Breast epithelium (tissue), 4 donors: Measurements from ENCODE around the gene SH3BP4. TPM values are rescaled to one million over a fixed set of nuclear protein-coding genes. Genes with fewer than 3 reads are reported as not detected.

Experiments used
- DNase-seq, 2 donors: peaks; one replicate each; pipeline ENCODE4 v3.0.0-alpha.2; 2019; ENCODE audit warnings: low spot score in 2 of 2
- H3K27ac ChIP-seq, 2 donors: fragments of 200-600 bp; sonication (generic) in 1 of 2; one replicate each; pipeline ENCODE4 v1.5.1; 2016 to 2019; ENCODE audit warnings: mild to moderate bottlenecking in 1 of 2
- H3K27me3 ChIP-seq, 2 donors: fragments of 200-600 bp; sonication (generic) in 1 of 2; one replicate each; pipeline versions ENCODE4 v1.5.1 to v1.6.0; 2017 to 2019; ENCODE audit warnings: control low read depth in 1 of 2, mild to moderate bottlenecking in 1 of 2
- H3K36me3 ChIP-seq: fragments of 200-600 bp; one replicate; pipeline ENCODE4 v1.5.1; 2019
- H3K4me1 ChIP-seq, 2 donors: fragments of 200-600 bp; sonication (generic); one replicate each; pipeline ENCODE4 v1.5.1; 2016 to 2019; ENCODE audit warnings: control low read depth in 1 of 2
- H3K4me3 ChIP-seq, 3 donors: fragments of 200-600 bp; sonication (generic); 1 replicate in 2 of 3; 2 replicates in 1 of 3; pipeline ENCODE4 v1.5.1; 2016 to 2019; ENCODE audit warnings: mild to moderate bottlenecking in 3 of 3, moderate library complexity in 2 of 3
- H3K9me3 ChIP-seq, 2 donors: fragments of 200-600 bp; sonication (generic) in 1 of 2; one replicate each; pipeline ENCODE4 v1.5.1; 2016 to 2019; ENCODE audit warnings: control low read depth in 1 of 2
- POLR2A ChIP-seq: fragments of 450-650 bp; IDR thresholded peaks from one replicate; pipeline ENCODE4 v1.6.1; 2016; ENCODE audit warnings: antibody characterized with exemption, mild to moderate bottlenecking, moderate library complexity
- POLR2AphosphoS5 ChIP-seq, 3 donors: sonication (generic); formaldehyde crosslinking; IDR thresholded peaks; one replicate each; pipeline ENCODE4 v1.6.1; 2017; ENCODE audit warnings: antibody characterized with exemption in 3 of 3
- intact Hi-C: fragments of 100-400 bp; cut with DNase I; formaldehyde crosslinking; loops from one replicate; pipeline ENCODE4 v1.15.1; 2023; ENCODE audit warnings: low total_unique reads
- total RNA-seq, 3 donors: library from RNA; depleted of rRNA; stranded (reverse); fragments of >200 nt; gene quantifications; one replicate each; pipeline ENCODE4 v1.1.0, GENCODE V29; 2016
- TF ChIP-seq, protein P1 (sequence below), 3 donors: fragments of 450-650 bp; IDR thresholded peaks; one replicate each; pipeline ENCODE4 v1.5.1; 2016 to 2017; ENCODE audit warnings: antibody characterized with exemption in 3 of 3, mild to moderate bottlenecking in 3 of 3, moderate library complexity in 3 of 3

Gene SH3BP4
- total RNA-seq, 3 donors from 2014 or later = 28.5 to 73.6 (median 44.2) TPM

DNA sequence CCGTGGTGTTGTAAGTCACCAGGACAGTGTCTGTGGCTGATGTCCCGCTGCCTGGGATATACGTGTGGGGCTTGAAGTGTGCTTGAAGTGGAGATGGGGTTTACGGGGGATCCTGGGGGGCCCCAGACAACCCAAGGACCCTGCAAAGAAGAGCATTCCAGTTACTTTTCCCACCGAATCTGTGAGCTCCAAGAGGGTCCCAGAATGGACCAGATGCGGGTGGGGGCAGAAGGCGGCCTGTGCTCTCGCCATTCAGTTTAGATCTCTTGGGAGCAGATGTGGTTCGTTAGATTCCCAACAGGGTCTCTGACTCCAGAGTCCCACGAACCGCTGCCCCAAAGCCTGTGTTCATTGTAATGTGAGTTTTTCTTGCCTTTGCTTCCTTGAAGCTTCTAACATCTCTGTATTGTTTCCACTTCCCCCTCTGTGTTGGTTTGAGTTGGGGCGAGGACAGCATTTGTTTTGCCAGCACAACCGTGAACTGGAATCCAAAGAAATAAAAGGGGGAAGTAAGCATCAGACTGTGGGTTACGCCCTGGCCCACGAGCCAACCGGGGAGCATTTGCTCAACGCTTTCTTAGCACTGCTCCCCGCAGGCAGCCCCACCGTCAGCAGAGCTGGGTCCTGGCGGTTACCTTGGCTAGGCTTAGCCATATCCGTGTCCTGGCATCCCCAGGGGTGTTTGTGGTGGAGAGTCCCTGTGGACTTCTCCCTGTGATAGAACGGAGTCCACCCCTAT, 92.1 kb downstream of the SH3BP4 start:
- no peak for DNase-seq
- Histone ChIP-seq H3K27ac (peak overlapping the region; percentile 42 to 77), H3K36me3 (peaks cover 9% of the 10 kb centered on the region), H3K4me3 (no peak overlapping the region), H3K4me1 (no peaks in the 10 kb centered on the region), H3K9me3 (no peaks in the 10 kb centered on the region), H3K27me3 (no peaks in the 10 kb centered on the region)
- TF ChIP-seq POLR2A (no peak), POLR2AphosphoS5 (IDR thresholded peaks at IDR 0.05) (peak in 1 of 3 donors; percentile 26)
- intact Hi-C loops = no loop called here

DNA sequence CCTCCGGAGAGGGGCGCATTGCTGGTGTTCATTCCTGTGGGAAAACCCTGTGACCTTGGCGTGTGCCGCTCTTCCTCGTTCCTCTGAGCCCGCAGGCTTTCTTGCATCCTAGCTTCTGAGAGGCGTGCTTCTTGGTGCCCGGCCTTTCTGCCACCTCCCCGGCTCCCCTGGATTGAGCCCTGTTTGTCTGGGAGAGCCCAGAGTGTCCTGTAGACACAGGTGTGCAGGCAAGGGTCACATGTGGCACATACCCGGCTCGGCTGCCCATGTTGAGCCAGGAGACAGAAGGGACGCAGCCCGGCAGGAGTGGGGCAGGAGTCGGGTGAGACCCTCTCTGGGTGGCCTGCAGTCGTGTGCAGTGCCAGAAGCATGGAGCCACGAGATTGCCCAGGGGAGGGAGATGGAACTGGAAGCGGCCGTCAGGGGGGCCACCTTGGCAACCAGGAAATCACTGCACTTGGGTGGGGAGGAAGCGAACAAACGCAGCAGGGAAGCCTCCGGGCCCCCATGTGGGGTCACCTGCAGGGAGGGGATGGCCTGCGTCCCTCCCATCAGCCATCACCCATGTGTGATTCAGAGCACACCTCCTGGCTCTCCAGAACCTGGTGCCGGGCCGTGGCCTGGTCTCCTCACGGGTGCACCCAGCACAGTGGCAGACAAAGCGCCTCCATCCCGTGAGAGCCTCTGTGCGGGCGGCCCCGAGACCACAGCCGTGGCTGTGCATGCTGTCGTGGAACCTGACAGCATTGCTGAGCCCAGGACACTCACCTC, 92.9 kb downstream of the SH3BP4 start:
- no peak for DNase-seq
- intact Hi-C loops = loop anchor here (5.0 kb wide), 1 partner anchor 157 kb away; no protein-coding TSS in a partner anchor

DNA sequence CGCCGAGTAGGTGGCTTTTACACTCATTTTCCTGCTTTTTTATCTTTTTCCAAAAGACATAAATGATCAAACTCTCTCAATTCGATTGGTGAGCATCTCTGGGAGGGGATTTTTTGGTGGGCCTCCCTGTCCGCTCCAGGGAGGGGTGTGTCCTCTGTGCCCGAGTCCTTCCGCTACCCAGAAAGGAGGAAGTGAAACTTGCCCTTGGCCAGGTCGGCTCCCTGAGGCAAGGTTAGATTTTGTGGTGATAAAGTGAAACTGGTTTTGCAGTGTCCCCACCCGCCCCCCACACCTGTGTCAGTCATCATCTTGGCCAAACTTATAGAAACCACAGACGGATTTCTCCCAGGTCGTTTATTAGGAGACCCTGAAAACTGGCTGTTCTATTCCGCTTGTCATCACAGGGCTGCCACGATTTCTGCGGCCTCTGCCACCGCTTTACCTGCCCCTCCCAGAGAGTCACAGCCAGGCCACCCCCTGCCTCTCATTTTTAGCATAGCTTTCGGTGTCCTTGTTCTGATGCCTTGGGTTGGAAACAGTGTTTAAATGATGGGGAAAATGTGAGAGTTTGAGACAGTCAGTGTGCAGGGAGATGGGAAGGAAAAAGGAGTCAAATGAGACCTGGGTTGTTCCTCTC, 93.6 kb downstream of the SH3BP4 start:
- Histone ChIP-seq H3K36me3 (peaks cover 9% of the 10 kb centered on the region), H3K27me3 (no peaks in the 10 kb centered on the region), H3K9me3 (no peaks in the 10 kb centered on the region), H3K27ac (peak overlapping the region in 1 of 2 donors; percentile 77), H3K4me3 (no peak overlapping the region), H3K4me1 (no peaks in the 10 kb centered on the region)
- TF ChIP-seq, protein P1, sequence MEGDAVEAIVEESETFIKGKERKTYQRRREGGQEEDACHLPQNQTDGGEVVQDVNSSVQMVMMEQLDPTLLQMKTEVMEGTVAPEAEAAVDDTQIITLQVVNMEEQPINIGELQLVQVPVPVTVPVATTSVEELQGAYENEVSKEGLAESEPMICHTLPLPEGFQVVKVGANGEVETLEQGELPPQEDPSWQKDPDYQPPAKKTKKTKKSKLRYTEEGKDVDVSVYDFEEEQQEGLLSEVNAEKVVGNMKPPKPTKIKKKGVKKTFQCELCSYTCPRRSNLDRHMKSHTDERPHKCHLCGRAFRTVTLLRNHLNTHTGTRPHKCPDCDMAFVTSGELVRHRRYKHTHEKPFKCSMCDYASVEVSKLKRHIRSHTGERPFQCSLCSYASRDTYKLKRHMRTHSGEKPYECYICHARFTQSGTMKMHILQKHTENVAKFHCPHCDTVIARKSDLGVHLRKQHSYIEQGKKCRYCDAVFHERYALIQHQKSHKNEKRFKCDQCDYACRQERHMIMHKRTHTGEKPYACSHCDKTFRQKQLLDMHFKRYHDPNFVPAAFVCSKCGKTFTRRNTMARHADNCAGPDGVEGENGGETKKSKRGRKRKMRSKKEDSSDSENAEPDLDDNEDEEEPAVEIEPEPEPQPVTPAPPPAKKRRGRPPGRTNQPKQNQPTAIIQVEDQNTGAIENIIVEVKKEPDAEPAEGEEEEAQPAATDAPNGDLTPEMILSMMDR (IDR thresholded peaks at IDR 0.05) = no peak
- TF ChIP-seq POLR2AphosphoS5 (IDR thresholded peaks at IDR 0.05) (no peak), POLR2A (no peak)
- intact Hi-C loops = loop anchor here (5.0 kb wide), 1 partner anchor 158 kb away; no protein-coding TSS in a partner anchor
- no peak for DNase-seq

More for the DNA sequence above, 92.9 kb downstream of the SH3BP4 start:
- no peak overlapping the region for H3K4me3 ChIP-seq
- H3K27me3 ChIP-seq = no peaks in the 10 kb centered on the region
- no peaks in the 10 kb centered on the region for H3K4me1 ChIP-seq
- TF ChIP-seq, protein P1 (IDR thresholded peaks at IDR 0.05) = no peak
- TF ChIP-seq POLR2AphosphoS5 (IDR thresholded peaks at IDR 0.05) = no peak
- TF ChIP-seq POLR2A = no peak
- H3K9me3 ChIP-seq = no peaks in the 10 kb centered on the region
- H3K36me3 ChIP-seq = peaks cover 9% of the 10 kb centered on the region
- peak overlapping the region; percentile 42 to 77 for H3K27ac ChIP-seq

DNA sequence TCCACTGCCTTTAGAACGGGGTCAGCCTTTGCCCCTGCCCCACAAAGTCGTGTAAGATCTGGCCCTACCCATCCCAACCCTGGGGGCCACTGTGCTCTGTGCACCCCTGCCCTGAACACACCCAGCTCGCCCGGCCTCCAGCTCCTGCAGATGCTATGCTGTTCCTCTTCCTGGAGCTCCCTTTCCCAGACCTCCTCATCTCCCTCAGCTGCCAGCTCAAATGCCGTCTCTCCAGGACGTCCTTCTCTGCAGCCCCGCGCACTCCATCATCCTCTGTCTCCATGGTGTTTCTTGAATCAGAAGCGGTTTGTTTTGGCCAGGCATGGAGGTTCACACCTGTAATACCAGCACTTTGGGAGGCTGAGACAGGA, 94.1 kb downstream of the SH3BP4 start:
- H3K4me3 ChIP-seq = no peak overlapping the region
- H3K4me1 ChIP-seq = no peaks in the 10 kb centered on the region
- H3K9me3 ChIP-seq = no peaks in the 10 kb centered on the region
- H3K36me3 ChIP-seq = peaks cover 9% of the 10 kb centered on the region
- peak overlapping the region in 1 of 2 donors; percentile 77 for H3K27ac ChIP-seq
- no peak for DNase-seq
- intact Hi-C loops = loop anchor here (5.0 kb wide), 1 partner anchor 159 kb away; no protein-coding TSS in a partner anchor
- TF ChIP-seq, protein P1 (IDR thresholded peaks at IDR 0.05) = no peak
- no peak for TF ChIP-seq POLR2A
- no peak for TF ChIP-seq POLR2AphosphoS5 (IDR thresholded peaks at IDR 0.05)
- H3K27me3 ChIP-seq = no peaks in the 10 kb centered on the region

DNA sequence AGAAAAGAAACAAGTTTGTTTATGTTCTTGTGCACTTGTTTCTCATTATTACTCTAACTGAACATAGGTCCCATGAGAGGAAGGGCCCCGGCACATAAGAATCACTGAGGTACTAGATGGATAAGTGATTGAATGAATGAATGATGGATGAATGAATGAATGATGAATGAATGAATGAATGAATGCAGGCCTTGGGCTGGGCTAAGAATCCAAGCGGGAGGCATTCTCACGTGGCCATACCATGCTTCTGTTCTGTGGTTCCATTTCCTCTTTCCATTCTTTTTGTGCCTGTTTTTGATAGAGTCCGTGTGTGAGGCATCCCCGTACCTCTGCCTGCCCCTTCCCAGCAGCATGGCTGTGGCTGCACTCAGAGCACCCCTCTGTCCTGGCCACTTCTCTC, 94.8 kb downstream of the SH3BP4 start:
- Histone ChIP-seq H3K27me3 (no peaks in the 10 kb centered on the region), H3K27ac (no peak overlapping the region), H3K4me3 (no peak overlapping the region), H3K4me1 (peaks cover 0 to 5% of the 10 kb centered on the region in 2 donors), H3K36me3 (peaks cover 9% of the 10 kb centered on the region), H3K9me3 (no peaks in the 10 kb centered on the region)
- intact Hi-C loops = loop anchor here (5.0 kb wide), 1 partner anchor 159 kb away; no protein-coding TSS in a partner anchor
- TF ChIP-seq POLR2A = no peak
- no peak for TF ChIP-seq POLR2AphosphoS5 (IDR thresholded peaks at IDR 0.05)
- TF ChIP-seq, protein P1 (IDR thresholded peaks at IDR 0.05) = no peak
- no peak for DNase-seq
